ENCODE results near the gene MMP23B.
"Not testable (repeated sequence)": the region's sequence is repeated elsewhere in the genome, so short reads cannot be mapped to it uniquely, and the experiment has no call there.

The MMP23B gene

GRCh38 chr1:1621173-1622009, 10.6 kb upstream of the MMP23B start:
- no peak for DNase-seq

- DNase-seq, result no peak
Measured at GRCh38 chr1:1622010-1622787, 9.8 kb upstream of the MMP23B start.

- DNase-seq, result no peak
Measured at GRCh38 chr1:1622788-1623094, 9.2 kb upstream of the MMP23B start.

GRCh38 chr1:1623181-1623630, 8.8 kb upstream of the MMP23B start:
- no peak for DNase-seq

- DNase-seq, result no peak
Measured at GRCh38 chr1:1623631-1624442, 8.1 kb upstream of the MMP23B start.

- DNase-seq, result no peak
Measured at GRCh38 chr1:1624443-1625403, 7.2 kb upstream of the MMP23B start.

- DNase-seq, result no peak
Measured at GRCh38 chr1:1625404-1625775, 6.6 kb upstream of the MMP23B start.

- DNase-seq, result no peak
Measured at GRCh38 chr1:1625824-1626206, 6.2 kb upstream of the MMP23B start.

- DNase-seq, result no peak
Measured at GRCh38 chr1:1626207-1627141, 5.5 kb upstream of the MMP23B start.

GRCh38 chr1:1627261-1627828, 4.6 kb upstream of the MMP23B start:
- DNase-seq, result no peak

- DNase-seq, result no peak
Measured at GRCh38 chr1:1627829-1628753, 3.9 kb upstream of the MMP23B start.

GRCh38 chr1:1628754-1629429, 3.1 kb upstream of the MMP23B start:
- peak; percentile 32 for DNase-seq

- peak; percentile 61 for DNase-seq
Measured at GRCh38 chr1:1629430-1630190, 2.4 kb upstream of the MMP23B start.

GRCh38 chr1:1630191-1630964, 1.6 kb upstream of the MMP23B start:
- peak; percentile 86 for DNase-seq

- no peak for DNase-seq
Measured at GRCh38 chr1:1630965-1631781, 800 bp upstream of the MMP23B start.

- DNase-seq, result not testable (repeated sequence)
Measured at GRCh38 chr1:1633409-1633808, 1.4 kb downstream of the MMP23B start.
